Keratinocyte (primary cell): ENCODE data around the gene PLB1.

ENCODE experiments used
- CTCF ChIP-seq, 3 experiments: IDR thresholded peaks in 1 of 3; conservative IDR thresholded peaks in 1 of 3; optimal IDR thresholded peaks in 1 of 3; 2 replicates in 2 of 3; 3 replicates in 1 of 3; pipeline versions ENCODE3 to v1.5.1; 2011; ENCODE audit warnings: low read length in 3 of 3, mild to moderate bottlenecking in 3 of 3, moderate library complexity in 2 of 3, control low read depth in 1 of 3, inconsistent platforms in 1 of 3; ENCODE audit not compliant: insufficient read depth in 2 of 3; ENCODE audit errors: extremely low read depth in 1 of 3
- EZH2 ChIP-seq: IDR thresholded peaks from one replicate; pipeline ENCODE4 v1.6.1; 2012; ENCODE audit warnings: inconsistent platforms, mild to moderate bottlenecking, low read length, moderate library complexity

DNA sequence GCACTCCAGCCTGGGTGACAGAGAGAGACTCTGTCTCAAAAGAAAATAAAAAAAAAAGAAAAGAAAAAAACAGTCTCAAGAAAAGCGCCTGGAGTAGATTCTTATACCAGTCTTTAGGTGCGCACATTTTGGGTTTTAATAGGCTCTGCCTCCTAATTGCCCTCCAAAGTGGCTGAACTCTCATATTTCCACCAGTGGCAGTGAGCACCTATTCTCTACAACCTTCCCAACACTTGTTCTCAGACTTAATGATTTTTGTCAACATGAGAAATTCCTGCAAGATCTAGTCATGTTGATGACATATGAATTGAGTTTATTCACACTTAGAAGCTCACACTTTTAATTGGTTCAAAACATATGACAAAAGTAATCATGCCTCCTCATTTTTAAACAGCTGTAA is 39.0 kb downstream of the PLB1 start:
- TF ChIP-seq EZH2 (no peak), CTCF (optimal IDR thresholded peaks at IDR 0.05 in 1 of 3, IDR thresholded peaks at IDR 0.05 in 1 of 3, conservative IDR thresholded peaks at IDR 0.05 in 1 of 3; ENCODE audit: extremely low read depth in 1 of 3, insufficient read depth in 2 of 3, low read length in 3 of 3) (no peak)
